A549 (cell line): Measurements from ENCODE around the gene ARHGAP23. TPM values are rescaled to one million over a fixed set of nuclear protein-coding genes. Genes with fewer than 3 reads are reported as not detected.

Experiments used
- ATAC-seq, 2 experiments: fragments of 200-7000 bp in 1 of 2; fragments of >200 bp in 1 of 2; cut with Nextera tagmentation in 1 of 2; cut with Tn5 transposase in 1 of 2; 3 replicates each; pipeline versions ENCODE4 v1.8.0 to v1.9.1; 2018 to 2020; ENCODE audit warnings: mild to moderate bottlenecking in 1 of 2, moderate library complexity in 1 of 2
- CTCF ChIA-PET: fragments of 300-600 bp; sonication (Branson Sonifier 250); formaldehyde crosslinking; extraction: SDS; loops from one replicate; lab custom pipeline; 2021; ENCODE audit warnings: antibody characterized with exemption, inconsistent platforms; lab: Yijun Ruan, JAX
- POLR2A ChIA-PET: fragments of 350-600 bp; formaldehyde crosslinking; extraction: SDS; loops from one replicate; lab custom pipeline; 2021; ENCODE audit warnings: antibody characterized with exemption, inconsistent platforms; lab: Yijun Ruan, JAX
- DNase-seq, 2 experiments: peaks; one replicate each; pipeline versions ENCODE4 v3.0.0 to v3.0.0-alpha.2; 2011 to 2016; ENCODE audit warnings: low read depth in 1 of 2, low spot score in 1 of 2
- FAIRE-seq: peaks from 2 replicates; lab custom pipeline; 2011; peaks lifted over from hg19 to GRCh38; lab: Jason Lieb, UNC
- H3K27ac ChIP-seq, 2 experiments: fragments of >200 bp; sonication (Bioruptor Twin); formaldehyde crosslinking; 3 replicates each; pipeline ENCODE4 v1.5.1; 2016 to 2017
- H3K4me1 ChIP-seq: fragments of >200 bp; sonication (Bioruptor Twin); formaldehyde crosslinking; 3 replicates; pipeline ENCODE4 v1.6.1; 2016
- H3K4me2 ChIP-seq: fragments of >200 bp; sonication (Bioruptor Twin); formaldehyde crosslinking; 3 replicates; pipeline ENCODE4 v1.6.1; 2016
- H3K4me3 ChIP-seq: fragments of >200 bp; sonication (Bioruptor Twin); formaldehyde crosslinking; 3 replicates; pipeline ENCODE4 v1.5.1; 2016
- H3K9me3 ChIP-seq: fragments of >200 bp; sonication (Bioruptor Twin); formaldehyde crosslinking; 3 replicates; pipeline ENCODE4 v1.6.1; 2016
- CHD2 ChIP-seq: fragments of 150-350 bp; IDR thresholded peaks from 2 replicates; pipeline ENCODE4 v1.6.1; 2014; ENCODE audit warnings: low read length; ENCODE audit not compliant: partially characterized antibody
- CTCF ChIP-seq: fragments of >200 bp; sonication (Bioruptor Twin); formaldehyde crosslinking; IDR thresholded peaks from 3 replicates; pipeline ENCODE4 v1.5.1; 2016
- E2F6 ChIP-seq: IDR thresholded peaks from 2 replicates; pipeline ENCODE4 v1.6.1; 2012; ENCODE audit warnings: low read depth, borderline replicate concordance
- EHMT2 ChIP-seq: fragments of 200-600 bp; sonication (generic); IDR thresholded peaks from 2 replicates; pipeline ENCODE4 v1.6.1; 2016; ENCODE audit warnings: antibody characterized with exemption, low read depth, mild to moderate bottlenecking, moderate library complexity
- FOSB ChIP-seq: fragments of 250-450 bp; sonication (Bioruptor Pico); IDR thresholded peaks from 2 replicates; pipeline ENCODE4 v1.5.0; 2020; ENCODE audit warnings: mild to moderate bottlenecking, moderate library complexity
- FOSL2 ChIP-seq, 2 experiments: fragments of 450-650 bp in 1 of 2; fragments of >200 bp in 1 of 2; sonication (Bioruptor Twin) in 1 of 2; formaldehyde crosslinking; IDR thresholded peaks; 2 replicates each; pipeline versions ENCODE4 v1.5.0 to v1.6.1; 2016 to 2020; ENCODE audit warnings: mild to moderate bottlenecking in 1 of 2, moderate library complexity in 1 of 2
- GATA3 ChIP-seq: IDR thresholded peaks from 2 replicates; pipeline ENCODE4 v1.6.1; 2012; ENCODE audit warnings: borderline replicate concordance
- HDAC2 ChIP-seq: fragments of 200-600 bp; sonication (generic); IDR thresholded peaks from 2 replicates; pipeline ENCODE4 v1.6.1; 2016
- HOXB5 ChIP-seq: fragments of 250-450 bp; sonication (Bioruptor Pico); IDR thresholded peaks from 2 replicates; pipeline ENCODE4 v1.5.0; 2020; ENCODE audit warnings: mild to moderate bottlenecking, moderate library complexity
- JUN ChIP-seq, 2 experiments: fragments of >200 bp; sonication (Bioruptor Twin); formaldehyde crosslinking; IDR thresholded peaks; 2 replicates in 1 of 2; 3 replicates in 1 of 2; pipeline ENCODE4 v1.6.1; 2016 to 2017
- JUNB ChIP-seq: fragments of >200 bp; sonication (Bioruptor Twin); formaldehyde crosslinking; IDR thresholded peaks from 2 replicates; pipeline ENCODE4 v1.6.1; 2016
- PBX3 ChIP-seq: IDR thresholded peaks from 2 replicates; pipeline ENCODE4 v1.6.1; 2012
- PHF8 ChIP-seq: fragments of 200-600 bp; sonication (generic); IDR thresholded peaks from 2 replicates; pipeline ENCODE4 v1.6.1; 2016; ENCODE audit warnings: low read depth, mild to moderate bottlenecking, antibody characterized with exemption, moderate library complexity, borderline replicate concordance
- RAD21 ChIP-seq, 2 experiments: fragments of >200 bp in 1 of 2; sonication (Bioruptor Twin) in 1 of 2; formaldehyde crosslinking in 1 of 2; IDR thresholded peaks in 1 of 2; conservative IDR thresholded peaks in 1 of 2; 2 replicates in 1 of 2; 3 replicates in 1 of 2; pipeline ENCODE4 v1.6.1; 2012 to 2018; ENCODE audit warnings: inconsistent platforms in 1 of 2
- RNF2 ChIP-seq: fragments of 200-600 bp; sonication (generic); IDR thresholded peaks from 2 replicates; pipeline ENCODE4 v1.6.1; 2016; ENCODE audit warnings: low read depth, mild to moderate bottlenecking, antibody characterized with exemption, moderate library complexity, borderline replicate concordance
- SMC3 ChIP-seq: fragments of >200 bp; sonication (Bioruptor Twin); formaldehyde crosslinking; IDR thresholded peaks from 3 replicates; pipeline ENCODE4 v1.6.1; 2018; ENCODE audit warnings: inconsistent platforms
- TFCP2L1 ChIP-seq: fragments of 250-450 bp; sonication (Bioruptor Pico); IDR thresholded peaks from 2 replicates; pipeline ENCODE4 v1.5.0; 2021; ENCODE audit warnings: mild to moderate bottlenecking
- ZNF302 ChIP-seq: fragments of 250-450 bp; sonication (Bioruptor Pico); IDR thresholded peaks from 2 replicates; pipeline ENCODE4 v1.9.0; 2021; ENCODE audit warnings: inconsistent platforms, mild to moderate bottlenecking, moderate library complexity
- WGBS: methylation state at CpG from one replicate; pipeline ENCODE4 v1.1.6; 2017; ENCODE audit errors: missing lambda C conversion rate; 5-methylcytosine and 5-hydroxymethylcytosine counted together
- polyA plus RNA-seq, 4 experiments: library from polyadenylated mRNA; depleted of rRNA in 3 of 4; stranded (reverse); fragments of >200 nt; fragmentation: RNase III in 1 of 4; extraction: RNeasy Plus Mini Kit Qiagen cat#74134 plus additional on column Dnase treatment in 1 of 4; gene quantifications; 2 replicates in 3 of 4; 3 replicates in 1 of 4; pipeline ENCODE4 v1.2.3, GENCODE V29; 2011 to 2017
- TF ChIP-seq, protein P1 (sequence below): IDR thresholded peaks from 2 replicates; pipeline ENCODE4 v1.6.1; 2012

Gene ARHGAP23
- polyA plus RNA-seq, 2 of the 4 experiments (the other 2 are of a cell fraction), result 4.8 to 32.6 TPM

GRCh38 chr17:38427160-38427949 is 909 bp upstream of the ARHGAP23 start:
- POLR2A ChIA-PET, result interaction anchor here (0.6 kb wide), 1 partner anchor 39 kb away, joined by 3 read pairs; no protein-coding TSS in a partner anchor
- CTCF ChIA-PET, result interaction anchor here (0.6 to 12.7 kb wide), 11 partner anchors 13 to 239 kb away, joined by 3 to 173 read pairs (median 5); no protein-coding TSS in a partner anchor
- TF ChIP-seq ZNF302 (CRISPR knock-in tag) (no peak), RAD21 (conservative IDR thresholded peaks at IDR 0.05 in 1 of 2, IDR thresholded peaks at IDR 0.05 in 1 of 2) (no peak), PBX3 (no peak), EHMT2 (no peak)
- no peaks in the 10 kb centered on the region for H3K9me3 ChIP-seq
- no peak for FAIRE-seq
- 66% methylated on average over 7 of the region's 7 CpGs for WGBS
- peak overlapping the region; percentile 77 to 95 for H3K27ac ChIP-seq
- ATAC-seq, result no peak
- peaks cover 29% of the 10 kb centered on the region for H3K4me1 ChIP-seq
- H3K4me2 ChIP-seq, result peak overlapping the region; percentile 88
- peak overlapping the region; percentile 90 for H3K4me3 ChIP-seq
- DNase-seq, result no peak

DNA sequence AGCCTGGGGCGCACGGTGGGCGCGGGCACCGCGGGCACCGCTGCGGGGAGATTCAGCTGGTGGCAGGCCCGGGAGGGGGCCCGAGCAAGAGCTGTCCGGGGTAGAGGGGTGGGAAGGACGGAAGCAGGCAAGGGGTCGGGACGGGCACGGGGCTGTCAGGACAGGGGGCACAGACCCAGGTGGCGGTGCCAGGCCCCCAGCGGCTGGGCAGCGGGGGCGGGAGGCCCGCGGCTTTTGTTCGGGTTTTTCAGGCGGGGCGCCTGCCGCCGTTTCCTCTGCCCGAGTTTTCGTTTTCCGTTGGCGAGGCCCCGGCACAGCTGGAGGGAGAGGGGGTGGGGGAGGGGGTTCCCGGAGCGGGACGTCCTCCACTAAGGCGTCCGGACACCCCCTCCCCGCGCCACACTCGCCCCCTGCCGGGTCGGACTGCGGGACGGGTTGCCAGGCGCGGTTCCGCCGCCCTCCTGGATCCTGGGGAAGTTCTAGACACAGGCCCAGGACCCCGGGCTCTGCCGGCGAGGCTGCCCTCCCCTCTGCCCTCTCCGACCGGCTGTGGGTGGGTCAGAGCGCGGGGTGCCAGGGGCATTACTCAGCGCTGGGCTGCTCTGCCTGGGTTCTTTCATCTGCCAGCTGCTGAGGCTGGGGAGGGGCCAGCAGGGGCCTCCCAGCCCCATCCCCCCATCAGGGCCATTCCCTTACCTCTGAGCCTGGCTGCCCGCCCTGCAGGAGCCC is 543 bp downstream of the ARHGAP23 start:
- Histone ChIP-seq H3K4me1 (peaks cover 29% of the 10 kb centered on the region), H3K27ac (peak overlapping the region; percentile 77 to 95), H3K4me2 (peak overlapping the region; percentile 88), H3K9me3 (no peaks in the 10 kb centered on the region), H3K4me3 (peak overlapping the region; percentile 90)
- ATAC-seq (peak; percentile 68 to 84), FAIRE-seq (no peak), DNase-seq (peak in 1 of 2 experiments; percentile 67)
- TF ChIP-seq PBX3 (peak; percentile 48; the same call in 1 of the 2 replicates), HDAC2 (no peak), PHF8 (no peak), TFCP2L1 (CRISPR knock-in tag) (no peak), CHD2 (no peak), RNF2 (peak; percentile 48; the same call in 1 of the 2 replicates), CTCF (no peak), JUN (IDR thresholded peaks at IDR 0.05) (peak in 1 of 2 experiments; percentile 50; a peak in 1 of 5 replicates), GATA3 (0 out of 2 replicates have a peak, but pooled peaks have one; percentile 9), E2F6 (no peak), JUNB (0 out of 2 replicates have a peak, but pooled peaks have one; percentile 17), HOXB5 (CRISPR knock-in tag) (no peak), FOSB (CRISPR knock-in tag) (no peak), RAD21 (conservative IDR thresholded peaks at IDR 0.05 in 1 of 2, IDR thresholded peaks at IDR 0.05 in 1 of 2) (no peak), FOSL2 (IDR thresholded peaks at IDR 0.05) (no peak), FOSL2 (CRISPR knock-in tag; IDR thresholded peaks at IDR 0.05) (peak; percentile 56), SMC3 (no peak)
- TF ChIP-seq, protein P1, sequence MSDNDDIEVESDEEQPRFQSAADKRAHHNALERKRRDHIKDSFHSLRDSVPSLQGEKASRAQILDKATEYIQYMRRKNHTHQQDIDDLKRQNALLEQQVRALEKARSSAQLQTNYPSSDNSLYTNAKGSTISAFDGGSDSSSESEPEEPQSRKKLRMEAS, result 0 out of 2 replicates have a peak, but pooled peaks have one; percentile 12
- WGBS, result 0% methylated on average over 13 of the region's 56 CpGs
- CTCF ChIA-PET, result interaction anchor here (0.7 to 9.3 kb wide), 12 partner anchors 8 to 239 kb away, joined by 3 to 80 read pairs (median 4); no protein-coding TSS in a partner anchor
- POLR2A ChIA-PET, result interaction anchor here (0.5 to 0.9 kb wide), 2 partner anchors 51 to 79 kb away, joined by 3 read pairs; no protein-coding TSS in a partner anchor
